NCI-H446 (cell line): Measurements from ENCODE around the gene TNS1.

Experiments
- DNase-seq, 2 experiments: peaks; one replicate each; lab custom pipeline; 2025; lab: John Stamatoyannopoulos, UW

TNS1 gene

GRCh38 chr2:217956586-217957457, 46.0 kb downstream of the TNS1 start:
- DNase-seq: no peak

GRCh38 chr2:217955881-217956493, 46.8 kb downstream of the TNS1 start:
- DNase-seq: no peak

- DNase-seq: no peak
Measured at GRCh38 chr2:217954971-217955740, 47.6 kb downstream of the TNS1 start.

- no peak for DNase-seq
Measured at GRCh38 chr2:217954469-217954868, 48.3 kb downstream of the TNS1 start.

- DNase-seq: no peak
Measured at GRCh38 chr2:217954051-217954450, 48.7 kb downstream of the TNS1 start.

GRCh38 chr2:217953531-217953932, 49.3 kb downstream of the TNS1 start:
- DNase-seq: no peak

GRCh38 chr2:217953011-217953481, 49.7 kb downstream of the TNS1 start:
- DNase-seq: peak in 1 of 2 experiments; percentile 33

GRCh38 chr2:217952409-217952808, 50.4 kb downstream of the TNS1 start:
- no peak for DNase-seq

GRCh38 chr2:217951521-217952247, 51.1 kb downstream of the TNS1 start:
- no peak for DNase-seq

- no peak for DNase-seq
Measured at GRCh38 chr2:217951091-217951490, 51.7 kb downstream of the TNS1 start.

GRCh38 chr2:217950401-217950871, 52.4 kb downstream of the TNS1 start:
- DNase-seq: no peak

- no peak for DNase-seq
Measured at GRCh38 chr2:217949447-217949846, 53.3 kb downstream of the TNS1 start.

GRCh38 chr2:217948897-217949296, 53.9 kb downstream of the TNS1 start:
- no peak for DNase-seq

GRCh38 chr2:217948351-217948791, 54.4 kb downstream of the TNS1 start:
- no peak for DNase-seq

GRCh38 chr2:217947383-217948350, 55.1 kb downstream of the TNS1 start:
- no peak for DNase-seq

- no peak for DNase-seq
Measured at GRCh38 chr2:217946051-217946450, 56.7 kb downstream of the TNS1 start.

GRCh38 chr2:217945530-217945929, 57.3 kb downstream of the TNS1 start:
- no peak for DNase-seq

- DNase-seq: no peak
Measured at GRCh38 chr2:217944923-217945322, 57.9 kb downstream of the TNS1 start.

- no peak for DNase-seq
Measured at GRCh38 chr2:217944366-217944765, 58.4 kb downstream of the TNS1 start.
